Sigmoid colon (tissue), 4 donors: ENCODE measurements around the gene NRXN2.

ENCODE experiments used
- CTCF ChIP-seq, 4 experiments: fragments of 450-650 bp in 3 of 4; fragments of 200-600 bp in 1 of 4; IDR thresholded peaks; one replicate each; pipeline ENCODE4 v1.5.1; 2016 to 2019; ENCODE audit warnings: antibody characterized with exemption in 4 of 4, mild to moderate bottlenecking in 3 of 4, moderate library complexity in 2 of 4
- EP300 ChIP-seq, 4 donors: sonication (generic); formaldehyde crosslinking; IDR thresholded peaks; one replicate each; pipeline ENCODE4 v1.6.1; 2017; ENCODE audit warnings: antibody characterized with exemption in 4 of 4

GRCh38 chr11:64571050-64571409 is 152.0 kb downstream of the NRXN2 start:
- no peak for TF ChIP-seq CTCF (IDR thresholded peaks at IDR 0.05)
- TF ChIP-seq EP300 (IDR thresholded peaks at IDR 0.05): no peak
